CD4-positive, alpha-beta T cell (primary cell): ENCODE data around the gene ERI3. TPM values are rescaled to one million over a fixed set of nuclear protein-coding genes. Genes with fewer than 3 reads are reported as not detected.

ENCODE experiments used
- ATAC-seq: fragments of 200-7000 bp; cut with Tn5 transposase; one replicate; pipeline ENCODE4 v1.10.0; 2022; ENCODE audit warnings: mild to moderate bottlenecking; ENCODE audit not compliant: poor library complexity
- CTCF ChIA-PET: fragments of 350-600 bp; sonication (Branson Sonifier 250); formaldehyde crosslinking; loops from one replicate; lab custom pipeline; 2021; ENCODE audit warnings: antibody characterized with exemption, inconsistent platforms; lab: Charles Lee
- POLR2A ChIA-PET: fragments of 350-600 bp; sonication (Branson Sonifier 250); formaldehyde crosslinking; loops from one replicate; lab custom pipeline; 2021; ENCODE audit warnings: antibody characterized with exemption, inconsistent platforms; lab: Charles Lee
- DNase-seq, 14 experiments: peaks; one replicate each; pipeline ENCODE4 v3.0.0-alpha.2; 2013 to 2020; ENCODE audit warnings: mixed read lengths in 2 of 14
- H3K27ac ChIP-seq, 2 donors: one replicate each; pipeline versions ENCODE4 v1.5.1 to v1.7.0; 2013; ENCODE audit warnings: low read length in 2 of 2, low read depth in 1 of 2, mild to moderate bottlenecking in 1 of 2
- H3K27me3 ChIP-seq, 2 experiments: 1 replicate in 1 of 2; 2 replicates in 1 of 2; pipeline versions ENCODE4 v1.6.1 to v1.7.0; 2013; ENCODE audit warnings: low read length in 2 of 2, control low read depth in 1 of 2, mild to moderate bottlenecking in 1 of 2, moderate library complexity in 1 of 2; ENCODE audit not compliant: insufficient read depth in 2 of 2, control insufficient read depth in 1 of 2
- H3K36me3 ChIP-seq: one replicate; pipeline ENCODE4 v1.6.1; 2013; ENCODE audit warnings: low read length, control low read depth; ENCODE audit not compliant: insufficient read depth
- H3K4me1 ChIP-seq: one replicate; pipeline ENCODE4 v1.6.1; 2013; ENCODE audit warnings: low read length, control low read depth; ENCODE audit not compliant: insufficient read depth
- H3K4me3 ChIP-seq: one replicate; pipeline ENCODE4 v1.5.1; 2013; ENCODE audit warnings: mild to moderate bottlenecking, low read length, moderate library complexity
- H3K9me3 ChIP-seq, 2 experiments: 1 replicate in 1 of 2; 2 replicates in 1 of 2; pipeline versions ENCODE4 v1.6.1 to v1.7.0; 2013; ENCODE audit warnings: low read length in 2 of 2, mild to moderate bottlenecking in 2 of 2, control low read depth in 1 of 2, moderate library complexity in 1 of 2; ENCODE audit not compliant: control insufficient read depth in 1 of 2, insufficient read depth in 1 of 2
- H3K27ac Mint-ChIP-seq: one replicate; pipeline ENCODE4 v1.8.0; 2020; ENCODE audit warnings: mixed read lengths
- H3K27me3 Mint-ChIP-seq: one replicate; pipeline ENCODE4 v1.8.0; 2021; ENCODE audit warnings: mixed read lengths
- H3K36me3 Mint-ChIP-seq: one replicate; pipeline ENCODE4 v1.8.0; 2021; ENCODE audit warnings: low read depth, mixed read lengths
- H3K4me1 Mint-ChIP-seq: one replicate; pipeline ENCODE4 v1.8.0; 2021; ENCODE audit warnings: low read depth, mixed read lengths
- H3K4me3 Mint-ChIP-seq: one replicate; pipeline ENCODE4 v1.8.0; 2020; ENCODE audit warnings: mild to moderate bottlenecking, mixed read lengths
- H3K9me3 Mint-ChIP-seq: one replicate; pipeline ENCODE4 v1.8.0; 2020; ENCODE audit warnings: mixed read lengths
- intact Hi-C, 2 experiments: fragments of 100-400 bp; cut with DNase I in 1 of 2; cut with micrococcal nuclease in 1 of 2; formaldehyde crosslinking; loops; one replicate each; pipeline versions ENCODE4 v1.15.1 to v1.9.0; 2023 to 2025; cut with DNase I, micrococcal nuclease
- total RNA-seq, 174 experiments: library from RNA in 2 of 174; stranded (reverse) in 2 of 174; gene quantifications; one replicate each; pipeline ENCODE4 v1.2.3 and lab custom pipeline; 2021 to 2026
- TF ChIP-seq, protein P1 (sequence below): fragments of 200-600 bp; IDR thresholded peaks from one replicate; pipeline ENCODE4 v1.8.0; 2022; ENCODE audit warnings: antibody characterized with exemption, mild to moderate bottlenecking

The ERI3 gene
- total RNA-seq, 2 experiments from 2014 or later, result 19.7 to 20.7 TPM

- Histone ChIP-seq H3K27me3 (no peaks in the 10 kb centered on the region), H3K4me1 (peaks cover 7% of the 10 kb centered on the region), H3K36me3 (peaks cover 9% of the 10 kb centered on the region), H3K4me3 (no peak overlapping the region), H3K27ac (no peak overlapping the region), H3K9me3 (no peaks in the 10 kb centered on the region)
- H3K27ac Mint-ChIP-seq, result no peak overlapping the region
- peaks cover 21% of the 10 kb centered on the region for H3K36me3 Mint-ChIP-seq
- CTCF ChIA-PET, result interaction anchor here (2.4 kb wide), 1 partner anchor 22 kb away, joined by 9 read pairs; no protein-coding TSS in a partner anchor
- no peak overlapping the region for H3K4me3 Mint-ChIP-seq
- no peaks in the 10 kb centered on the region for H3K27me3 Mint-ChIP-seq
- intact Hi-C loops, result loop anchor here in 1 of 2 experiments (5.0 kb wide), 1 partner anchor 38 kb away; no protein-coding TSS in a partner anchor
- POLR2A ChIA-PET, result no interaction called here
- H3K4me1 Mint-ChIP-seq, result peaks cover 18% of the 10 kb centered on the region
- DNase-seq (no peak), ATAC-seq (no peak)
- TF ChIP-seq, protein P1, sequence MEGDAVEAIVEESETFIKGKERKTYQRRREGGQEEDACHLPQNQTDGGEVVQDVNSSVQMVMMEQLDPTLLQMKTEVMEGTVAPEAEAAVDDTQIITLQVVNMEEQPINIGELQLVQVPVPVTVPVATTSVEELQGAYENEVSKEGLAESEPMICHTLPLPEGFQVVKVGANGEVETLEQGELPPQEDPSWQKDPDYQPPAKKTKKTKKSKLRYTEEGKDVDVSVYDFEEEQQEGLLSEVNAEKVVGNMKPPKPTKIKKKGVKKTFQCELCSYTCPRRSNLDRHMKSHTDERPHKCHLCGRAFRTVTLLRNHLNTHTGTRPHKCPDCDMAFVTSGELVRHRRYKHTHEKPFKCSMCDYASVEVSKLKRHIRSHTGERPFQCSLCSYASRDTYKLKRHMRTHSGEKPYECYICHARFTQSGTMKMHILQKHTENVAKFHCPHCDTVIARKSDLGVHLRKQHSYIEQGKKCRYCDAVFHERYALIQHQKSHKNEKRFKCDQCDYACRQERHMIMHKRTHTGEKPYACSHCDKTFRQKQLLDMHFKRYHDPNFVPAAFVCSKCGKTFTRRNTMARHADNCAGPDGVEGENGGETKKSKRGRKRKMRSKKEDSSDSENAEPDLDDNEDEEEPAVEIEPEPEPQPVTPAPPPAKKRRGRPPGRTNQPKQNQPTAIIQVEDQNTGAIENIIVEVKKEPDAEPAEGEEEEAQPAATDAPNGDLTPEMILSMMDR, result no peak
- no peaks in the 10 kb centered on the region for H3K9me3 Mint-ChIP-seq
Observed at GRCh38 chr1:44239961-44240371, 115.1 kb downstream of the ERI3 start.

GRCh38 chr1:44239331-44239960 is 115.6 kb downstream of the ERI3 start:
- no peaks in the 10 kb centered on the region for H3K9me3 Mint-ChIP-seq
- no peaks in the 10 kb centered on the region for H3K9me3 ChIP-seq
- intact Hi-C loops, result loop anchor here in 1 of 2 experiments (5.0 kb wide), 1 partner anchor 37 kb away; no protein-coding TSS in a partner anchor
- POLR2A ChIA-PET, result interaction anchor here (1.3 kb wide), 1 partner anchor 114 kb away, joined by 3 read pairs; no protein-coding TSS in a partner anchor
- H3K27me3 ChIP-seq, result no peaks in the 10 kb centered on the region
- H3K27ac Mint-ChIP-seq, result no peak overlapping the region
- no peak overlapping the region for H3K4me3 Mint-ChIP-seq
- CTCF ChIA-PET, result interaction anchor here (1.2 to 2.4 kb wide), 2 partner anchors 13 to 22 kb away, joined by 4 to 9 read pairs; no protein-coding TSS in a partner anchor
- no peak overlapping the region for H3K27ac ChIP-seq
- H3K27me3 Mint-ChIP-seq, result no peaks in the 10 kb centered on the region
- no peak overlapping the region for H3K4me3 ChIP-seq
- no peak for ATAC-seq
- peaks cover 18% of the 10 kb centered on the region for H3K36me3 Mint-ChIP-seq
- peaks cover 18% of the 10 kb centered on the region for H3K4me1 Mint-ChIP-seq
- H3K36me3 ChIP-seq, result peaks cover 9% of the 10 kb centered on the region
- TF ChIP-seq, protein P1, result no peak
- peaks cover 7% of the 10 kb centered on the region for H3K4me1 ChIP-seq
- no peak for DNase-seq

DNA sequence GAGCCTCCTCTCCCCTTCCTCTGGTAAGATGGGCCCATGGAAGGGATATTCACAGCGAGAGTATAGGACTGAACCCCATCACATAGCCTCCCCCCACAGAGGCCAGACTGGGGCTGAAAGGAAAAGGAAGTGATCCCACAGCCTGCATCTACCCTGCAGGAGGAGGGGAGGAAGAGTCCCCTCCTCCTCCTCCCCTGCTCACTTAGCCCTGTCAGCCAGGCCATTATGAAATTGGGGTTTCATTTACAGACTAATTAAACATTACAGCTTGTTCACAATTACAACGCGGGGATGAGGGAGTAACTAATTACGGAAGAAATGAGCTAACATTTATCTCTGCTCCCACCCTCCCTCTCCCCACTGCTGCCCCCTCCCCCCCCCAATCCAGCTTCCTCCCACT is 116.4 kb downstream of the ERI3 start:
- intact Hi-C loops, result loop anchor here in 1 of 2 experiments (5.0 kb wide), 1 partner anchor 36 kb away; no protein-coding TSS in a partner anchor
- TF ChIP-seq, protein P1, result no peak
- CTCF ChIA-PET, result interaction anchor here (0.9 to 2.4 kb wide), 3 partner anchors 12 to 27 kb away, joined by 4 to 9 read pairs (median 4); no protein-coding TSS in a partner anchor

More for the DNA sequence above, 116.4 kb downstream of the ERI3 start:
- no peak for ATAC-seq
- Mint-ChIP-seq H3K36me3 (peaks cover 20% of the 10 kb centered on the region), H3K9me3 (no peaks in the 10 kb centered on the region), H3K27ac (no peak overlapping the region), H3K4me3 (no peak overlapping the region), H3K27me3 (no peaks in the 10 kb centered on the region), H3K4me1 (peaks cover 18% of the 10 kb centered on the region)
- Histone ChIP-seq H3K27ac (no peak overlapping the region), H3K36me3 (peaks cover 9% of the 10 kb centered on the region), H3K4me1 (peaks cover 7% of the 10 kb centered on the region), H3K4me3 (no peak overlapping the region), H3K9me3 (no peaks in the 10 kb centered on the region), H3K27me3 (no peaks in the 10 kb centered on the region)
- POLR2A ChIA-PET, result interaction anchor here (1.3 kb wide), 1 partner anchor 115 kb away, joined by 3 read pairs; no protein-coding TSS in a partner anchor
- no peak for DNase-seq
